Stimulated activated CD4-positive, alpha-beta T cell treated with anti-CD3 and anti-CD28 coated beads, Interleukin-4, amount 100 ng/mL, for 24 hours (primary cell): ENCODE measurements around the gene XAB2.
"Not testable (repeated sequence)": the region's sequence is repeated elsewhere in the genome, so short reads cannot be mapped to it uniquely, and the experiment has no call there.

Experiments
- DNase-seq: peaks from one replicate; pipeline ENCODE4 v3.0.0-alpha.2; 2020

XAB2 gene

DNA sequence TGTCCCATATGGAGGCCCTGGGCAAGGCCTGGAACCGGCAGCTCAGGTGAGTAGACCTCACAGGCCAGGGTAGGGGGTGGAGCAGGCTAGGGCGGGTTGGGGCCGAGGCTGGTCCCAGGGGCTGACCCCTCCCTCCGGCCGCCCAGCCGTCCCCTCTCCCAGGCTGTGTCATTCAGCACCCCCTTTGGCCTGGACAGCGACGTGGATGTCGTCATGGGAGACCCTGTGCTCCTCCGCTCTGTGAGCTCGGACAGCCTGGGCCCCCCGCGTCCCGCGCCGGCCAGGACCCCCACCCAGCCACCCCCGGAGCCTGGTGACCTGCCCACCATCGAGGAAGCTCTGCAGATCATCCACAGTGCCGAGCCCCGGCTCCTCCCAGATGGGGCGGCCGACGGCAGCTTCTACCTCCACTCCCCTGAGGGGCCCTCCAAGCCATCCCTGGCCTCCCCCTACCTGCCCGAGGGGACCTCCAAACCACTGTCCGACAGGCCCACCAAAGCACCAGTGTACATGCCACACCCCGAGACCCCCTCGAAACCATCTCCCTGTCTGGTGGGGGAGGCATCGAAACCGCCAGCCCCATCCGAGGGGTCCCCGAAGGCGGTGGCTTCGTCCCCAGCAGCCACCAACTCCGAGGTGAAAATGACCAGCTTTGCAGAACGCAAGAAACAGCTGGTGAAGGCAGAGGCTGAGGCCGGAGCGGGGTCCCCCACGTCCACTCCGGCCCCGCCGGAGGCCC is 17.6 kb downstream of the XAB2 start:
- DNase-seq: no peak

DNA sequence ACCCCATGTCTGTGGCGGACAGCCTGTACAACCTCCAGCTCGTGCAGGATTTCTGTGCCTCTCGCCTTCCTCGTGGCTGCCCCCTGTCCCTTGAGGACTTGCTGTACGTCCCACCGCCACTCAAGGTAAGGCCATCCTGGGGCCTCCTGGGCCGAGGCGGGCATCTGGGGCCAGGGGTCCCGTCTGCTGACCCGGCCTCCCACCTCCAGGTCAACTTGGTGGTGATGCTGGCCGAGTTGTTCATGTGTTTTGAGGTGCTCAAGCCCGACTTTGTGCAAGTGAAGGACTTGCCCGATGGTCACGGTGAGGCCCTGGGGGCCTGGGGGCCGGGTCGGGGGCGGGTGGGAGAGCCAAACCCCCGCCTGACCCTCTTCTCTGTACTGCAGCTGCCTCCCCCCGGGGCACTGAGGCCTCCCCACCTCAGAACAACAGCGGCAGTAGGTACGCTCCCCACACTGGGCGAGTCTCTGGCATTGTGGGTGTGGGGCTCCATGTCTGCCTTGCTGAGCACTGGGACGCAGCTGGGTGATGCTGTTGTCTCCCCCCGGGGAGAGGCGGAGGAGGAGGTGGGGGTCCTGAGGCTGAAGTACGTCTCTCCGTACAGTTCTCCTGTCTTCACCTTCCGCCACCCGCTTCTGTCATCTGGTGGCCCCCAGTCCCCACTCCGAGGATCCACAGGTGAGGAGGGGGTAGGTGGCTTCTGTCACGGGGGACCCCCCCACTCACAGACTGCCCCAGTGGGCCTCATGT is 18.7 kb downstream of the XAB2 start:
- DNase-seq: no peak

DNA sequence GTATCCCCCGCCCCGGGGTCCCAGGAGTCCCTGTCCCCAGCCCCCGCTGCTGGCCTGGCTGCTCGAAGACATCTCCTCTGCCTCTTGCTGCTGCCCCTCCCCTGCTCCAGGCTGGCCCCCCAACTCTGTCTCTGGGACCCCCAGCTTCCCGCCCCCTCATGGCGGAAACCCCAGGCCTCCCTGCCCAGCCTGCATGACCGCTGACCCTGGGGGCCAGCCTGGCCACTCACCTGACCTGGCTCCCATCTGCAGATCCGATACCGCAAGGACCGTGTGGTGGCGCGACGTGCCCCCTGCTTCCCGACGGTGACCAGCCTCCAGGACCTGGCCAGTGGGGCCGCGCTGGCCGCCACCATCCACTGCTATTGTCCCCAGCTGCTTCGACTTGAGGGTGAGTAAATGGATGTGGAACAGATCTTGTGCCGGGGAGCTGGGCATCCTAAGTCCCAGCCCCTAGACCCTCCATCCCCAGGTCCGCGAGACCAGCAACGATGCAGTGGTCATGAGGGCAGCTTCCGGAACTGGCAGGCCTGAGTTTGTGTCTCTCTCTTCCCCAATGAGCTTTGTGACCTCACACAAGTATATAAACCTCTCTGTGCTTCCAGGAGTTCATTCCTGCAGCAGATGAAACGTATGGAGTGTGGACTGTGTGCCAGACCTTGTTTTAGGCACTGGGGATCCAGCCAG is 21.3 kb downstream of the XAB2 start:
- no peak for DNase-seq

DNA sequence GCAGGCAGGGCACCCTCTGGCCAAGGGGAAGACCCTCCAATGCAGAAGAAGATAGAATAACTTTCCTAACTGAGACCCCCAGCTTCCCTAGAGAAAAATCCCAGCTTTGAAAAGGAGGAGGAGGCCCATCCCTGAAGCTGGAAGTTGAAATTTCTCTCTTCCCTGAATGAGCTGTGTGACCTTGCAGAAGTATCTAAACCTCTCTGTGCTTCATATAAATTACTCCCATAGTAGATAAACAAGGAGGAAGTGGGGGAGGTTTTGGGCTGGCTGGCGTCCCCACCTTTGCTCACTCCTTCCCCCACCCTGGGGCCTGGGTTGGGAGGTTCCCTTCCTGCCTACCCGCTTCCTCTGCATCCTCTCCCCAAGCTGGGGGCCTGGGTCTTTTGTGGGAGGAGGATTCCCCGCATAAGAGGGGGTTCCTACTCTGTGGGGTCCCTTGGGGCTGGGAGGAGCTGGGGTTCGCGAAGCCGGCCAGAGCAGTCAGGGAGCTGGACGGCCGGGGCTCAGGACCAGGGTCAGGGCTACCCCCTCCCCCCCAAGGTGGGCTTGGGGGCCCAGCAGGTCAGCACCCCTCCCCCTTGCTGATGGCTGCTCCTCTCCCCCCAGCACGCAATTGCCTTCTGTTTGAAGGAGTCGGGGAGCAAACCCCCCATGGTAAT is 22.0 kb downstream of the XAB2 start:
- DNase-seq: no peak

DNA sequence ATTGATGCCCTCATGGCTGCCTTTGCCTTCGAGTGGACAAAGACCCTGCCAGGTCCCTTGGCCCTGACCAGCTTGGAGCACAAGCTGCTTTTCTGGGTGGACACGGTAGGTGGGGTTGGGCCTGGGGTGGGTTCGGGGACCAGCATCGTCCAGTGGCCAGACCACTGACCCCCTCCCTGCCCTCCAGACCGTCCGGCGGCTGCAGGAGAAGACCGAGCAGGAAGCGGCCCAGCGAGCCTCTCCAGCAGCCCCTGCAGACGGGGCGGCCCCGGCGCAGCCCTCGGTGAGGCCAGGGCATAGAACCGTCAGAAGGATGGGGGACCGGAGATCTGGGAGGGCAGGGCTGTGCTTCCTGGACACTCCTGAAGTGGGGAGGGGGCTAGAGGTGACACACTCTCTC is 23.1 kb downstream of the XAB2 start:
- DNase-seq: no peak

DNA sequence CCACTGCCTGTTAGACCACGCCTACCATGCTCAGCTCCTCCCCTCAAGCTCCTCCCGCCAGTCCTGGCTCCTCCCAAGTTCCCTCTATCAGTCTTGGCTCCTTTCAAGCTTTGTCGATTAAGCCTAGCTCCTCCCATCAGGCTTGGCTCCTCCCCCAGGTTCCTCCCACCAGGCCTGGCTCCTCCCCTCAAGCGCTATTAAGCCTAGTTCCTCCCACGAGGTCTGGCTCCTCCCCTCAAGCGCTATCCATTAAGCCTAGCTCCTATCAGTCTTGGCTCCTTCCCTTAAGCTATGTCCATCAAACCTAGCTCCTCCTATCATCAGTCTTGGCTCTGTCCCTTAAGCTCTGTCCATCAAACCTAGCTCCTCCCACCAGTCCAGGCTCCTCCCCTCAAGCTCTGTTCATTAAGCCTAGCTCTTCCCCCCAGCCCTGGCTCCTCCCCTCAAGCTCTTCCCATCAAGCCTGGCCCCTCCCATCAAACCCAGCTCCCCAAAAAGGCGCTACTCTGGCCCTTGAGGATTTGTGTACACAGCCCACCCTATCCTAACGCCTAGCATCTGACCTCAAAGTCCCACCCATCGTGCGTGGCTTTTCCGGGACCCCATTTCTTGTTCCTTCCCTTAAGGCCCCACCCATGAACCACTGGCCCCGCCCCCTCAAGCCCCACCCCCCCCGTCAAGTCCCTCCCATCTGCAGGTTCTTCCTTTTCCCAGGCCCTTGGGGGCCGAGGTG is 23.7 kb downstream of the XAB2 start:
- no peak for DNase-seq

DNA sequence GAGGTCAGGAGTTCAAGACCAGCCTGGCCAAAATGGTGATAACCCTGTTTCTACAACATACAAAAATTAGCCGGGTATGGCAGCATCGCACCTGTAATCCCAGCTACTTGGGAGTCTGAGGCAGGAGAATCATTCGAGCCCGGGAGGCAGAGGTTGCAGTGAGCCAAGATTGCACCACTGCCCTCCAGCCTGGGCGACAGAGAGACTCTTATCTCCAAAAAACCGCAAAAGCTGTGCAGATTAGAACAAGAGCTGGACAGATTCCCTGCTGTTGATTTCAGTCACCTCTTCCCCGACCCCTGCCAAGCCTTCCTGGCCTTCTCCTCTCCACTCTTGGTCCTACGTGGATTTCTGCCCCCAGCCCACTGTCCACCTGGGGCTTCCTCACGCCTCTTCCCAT is 25.4 kb downstream of the XAB2 start:
- DNase-seq: no peak

DNA sequence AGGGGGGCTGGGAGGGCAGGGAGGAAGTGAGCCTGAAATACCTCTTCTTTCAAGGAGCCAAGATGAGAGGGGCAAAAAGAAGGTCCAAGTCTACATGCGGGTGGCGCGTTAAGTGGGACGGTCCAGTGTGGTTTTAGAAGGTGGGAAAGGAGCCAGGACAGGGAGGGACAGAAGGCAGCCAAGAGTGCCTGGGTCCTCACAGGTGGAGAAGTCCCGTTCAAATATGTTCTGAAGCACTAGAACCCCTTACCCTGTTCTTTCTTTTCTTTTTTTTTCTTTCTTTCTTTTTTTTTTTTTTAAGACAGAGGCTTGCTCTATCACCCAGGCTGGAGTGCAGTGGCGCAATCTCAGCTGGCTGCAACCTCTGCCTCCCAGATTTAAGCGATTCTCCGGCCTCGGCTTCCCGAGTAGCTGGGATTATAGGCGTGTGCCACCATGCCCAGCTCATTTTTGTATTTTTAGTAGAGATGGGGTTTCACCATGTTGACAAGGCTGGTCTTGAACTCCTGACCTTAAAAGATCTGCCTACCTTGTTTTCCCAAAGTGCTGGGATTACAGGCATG is 26.3 kb downstream of the XAB2 start:
- no peak for DNase-seq

DNA sequence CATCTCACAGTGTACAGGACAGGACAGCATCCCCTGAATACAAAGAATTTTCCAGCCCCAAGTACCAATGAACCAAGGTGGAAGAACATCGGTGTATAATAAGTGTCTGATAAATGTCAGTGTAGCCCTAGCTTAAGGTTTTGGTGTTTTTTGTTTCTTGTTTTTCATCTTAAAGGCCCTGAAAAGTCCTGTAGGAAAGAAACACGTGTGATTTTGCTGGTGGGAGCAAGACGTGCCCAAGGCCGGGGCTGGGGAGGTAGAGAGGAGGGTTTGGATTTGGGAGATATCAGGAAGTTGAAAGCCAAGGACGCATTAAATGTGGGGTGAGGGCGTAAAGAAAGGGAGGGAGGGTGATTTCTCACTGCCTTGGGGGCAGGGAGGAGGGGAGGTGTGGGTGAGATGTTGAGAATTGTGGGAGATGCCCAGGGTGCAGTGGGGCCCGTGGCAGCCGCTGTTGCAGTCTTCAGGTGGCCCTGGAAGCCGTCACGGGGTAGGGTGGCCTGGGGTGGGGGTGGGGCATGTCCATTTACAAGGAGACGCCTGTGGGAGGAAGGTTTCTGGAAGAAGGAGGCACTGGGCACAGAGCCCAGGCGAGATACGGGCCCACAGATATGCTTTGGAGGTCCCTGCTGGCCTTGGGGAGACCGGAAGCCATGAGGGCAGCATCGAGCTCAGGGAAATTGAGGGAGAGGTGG is 27.0 kb downstream of the XAB2 start:
- no peak for DNase-seq

DNA sequence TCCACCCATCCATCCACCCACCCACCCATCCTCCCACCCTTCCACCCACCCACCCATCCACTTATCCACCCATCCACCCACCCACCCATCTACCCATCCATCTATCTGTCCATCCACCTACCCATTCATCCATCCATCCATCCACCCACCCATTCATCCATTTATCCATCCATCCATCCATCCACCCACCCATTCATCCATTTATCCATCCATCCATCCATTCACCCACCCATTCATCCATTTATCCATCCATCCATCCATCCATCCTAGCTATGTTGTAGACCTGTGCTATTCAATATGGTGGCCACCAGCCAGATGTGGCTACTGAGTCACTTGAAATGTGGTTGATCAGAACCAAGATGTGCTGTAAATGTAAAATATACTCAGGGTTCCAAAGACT is 28.6 kb downstream of the XAB2 start:
- no peak for DNase-seq

DNA sequence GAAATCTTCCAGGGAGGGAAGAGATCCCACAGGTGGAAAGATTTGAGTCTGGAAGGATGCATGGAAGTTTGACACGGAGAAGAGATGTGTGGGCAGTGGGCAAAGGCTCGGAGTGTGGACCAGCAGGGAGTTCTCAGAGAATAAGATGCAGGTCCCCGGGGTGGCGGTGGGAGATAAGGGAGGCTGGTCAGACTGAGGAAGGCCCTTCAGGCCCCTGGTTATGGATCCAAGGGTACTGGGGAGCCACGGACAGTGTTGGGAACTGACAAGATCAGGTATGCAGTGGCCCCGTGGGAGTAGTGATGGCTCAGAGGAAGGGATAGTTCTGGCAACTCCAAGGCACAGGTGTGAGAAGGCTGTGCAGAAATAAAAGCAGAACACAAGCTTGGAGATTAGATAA is 31.2 kb downstream of the XAB2 start:
- DNase-seq: no peak

DNA sequence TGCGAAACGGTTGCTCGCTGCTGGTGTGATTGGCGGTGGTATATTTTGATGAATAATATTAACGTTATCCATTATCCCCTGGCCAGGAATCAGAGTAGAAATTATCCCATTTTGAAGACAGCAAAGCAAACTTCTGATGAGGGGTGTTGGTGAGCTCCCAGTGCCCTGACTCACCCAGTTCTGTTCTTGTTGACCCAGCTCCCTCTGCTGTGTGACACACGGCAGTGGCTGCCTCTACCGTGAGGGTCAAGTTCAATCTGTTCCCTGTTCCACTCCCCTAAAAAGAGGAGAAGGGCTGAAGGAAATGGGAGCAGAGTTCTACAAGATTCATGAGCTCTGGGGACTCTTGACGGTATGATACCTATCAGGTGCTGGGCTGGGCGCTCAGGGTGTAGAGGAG is 31.7 kb downstream of the XAB2 start:
- DNase-seq: no peak

DNA sequence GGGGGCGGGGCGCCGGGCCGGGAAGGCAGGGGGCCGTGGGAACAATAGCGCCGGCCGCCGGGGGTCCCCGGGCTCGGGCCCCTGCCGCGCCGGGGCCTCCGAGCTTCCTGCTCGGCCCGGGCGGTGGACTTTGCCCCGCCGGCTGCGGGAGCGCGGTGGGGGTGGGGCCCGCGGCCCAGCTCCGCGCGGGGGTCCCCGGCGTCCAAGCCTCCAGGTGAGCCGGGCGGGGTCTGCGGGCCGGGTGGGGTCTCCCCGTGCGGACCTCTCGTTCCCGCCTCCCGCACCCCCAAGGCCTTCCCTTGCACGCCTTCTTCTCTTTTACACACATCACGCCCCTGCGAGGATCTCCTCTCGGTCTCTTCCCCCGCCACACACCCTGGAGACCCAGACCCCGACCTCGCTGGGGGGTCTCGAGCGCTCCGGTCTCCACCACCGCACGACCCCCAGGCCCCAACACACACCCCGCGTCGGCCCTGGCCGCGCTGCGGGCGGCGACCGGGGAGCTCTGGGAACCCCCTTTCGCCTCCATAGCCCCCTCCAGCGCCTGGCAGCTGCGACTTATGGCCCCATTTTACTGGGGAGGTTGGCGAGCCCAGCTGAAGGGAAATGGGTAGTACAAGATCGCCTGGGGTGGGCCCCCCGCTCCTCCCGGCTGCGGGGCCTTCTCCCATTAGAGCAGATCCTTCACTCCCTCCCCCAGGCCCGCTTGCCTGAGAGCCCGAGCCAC is 33.0 kb downstream of the XAB2 start:
- DNase-seq: no peak

DNA sequence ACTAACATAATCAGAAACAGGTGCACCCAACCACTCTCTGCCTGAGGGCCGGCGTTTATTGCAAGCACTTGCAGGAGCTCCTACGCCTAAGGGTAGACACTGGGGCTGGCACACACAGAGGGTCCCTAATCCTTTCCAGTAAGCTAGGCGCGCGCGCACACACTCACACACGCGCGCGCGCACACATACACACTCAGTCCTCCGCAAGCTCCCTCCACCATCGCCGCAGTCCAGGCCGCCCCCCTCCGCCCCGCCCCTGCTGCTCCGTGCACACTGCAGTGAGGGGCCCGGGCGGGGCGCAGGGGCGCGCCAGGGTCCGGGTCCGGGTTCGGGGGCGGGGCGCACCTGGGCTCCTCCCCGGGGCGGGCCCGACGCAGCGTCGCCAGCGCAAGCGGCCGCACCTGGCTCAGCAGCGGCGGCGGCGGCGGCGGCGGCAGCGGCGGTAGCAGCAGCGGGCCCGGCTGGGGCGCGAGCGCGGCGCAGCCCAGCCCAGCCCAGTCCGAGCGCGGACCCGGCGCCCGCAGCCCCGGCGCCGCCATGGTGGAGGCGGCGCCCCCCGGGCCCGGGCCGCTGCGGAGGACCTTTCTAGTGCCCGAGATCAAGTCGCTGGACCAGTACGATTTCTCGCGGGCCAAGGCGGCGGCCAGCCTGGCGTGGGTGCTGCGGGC is 33.7 kb downstream of the XAB2 start, which contains the start of gene CAMSAP3:
CAMSAP3 (plus strand) TSS at position 398 of the 668 bp plus-strand sequence; CDS start at position 538, 140 bp downstream.
- DNase-seq: peak; percentile 19

DNA sequence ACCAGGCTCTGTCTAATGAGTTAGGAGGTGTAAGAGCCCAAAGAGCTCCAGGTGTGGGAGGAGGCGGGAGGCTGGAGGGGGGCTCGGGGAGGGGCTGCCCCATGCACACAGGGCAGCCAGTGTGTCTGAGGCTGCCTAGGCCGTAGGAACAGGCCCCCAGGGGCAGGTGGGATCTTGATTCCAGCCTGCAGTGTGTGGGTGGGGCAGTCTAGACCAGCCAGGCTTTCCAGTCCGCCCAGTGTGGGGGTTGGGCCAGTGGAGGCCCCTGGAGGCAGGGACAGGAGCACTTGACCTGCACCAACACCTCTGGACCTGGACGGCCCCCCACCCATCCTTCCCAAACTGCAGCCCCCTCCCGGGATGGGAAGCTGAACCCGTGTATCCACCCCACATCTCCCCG is 39.1 kb downstream of the XAB2 start:
- no peak for DNase-seq

DNA sequence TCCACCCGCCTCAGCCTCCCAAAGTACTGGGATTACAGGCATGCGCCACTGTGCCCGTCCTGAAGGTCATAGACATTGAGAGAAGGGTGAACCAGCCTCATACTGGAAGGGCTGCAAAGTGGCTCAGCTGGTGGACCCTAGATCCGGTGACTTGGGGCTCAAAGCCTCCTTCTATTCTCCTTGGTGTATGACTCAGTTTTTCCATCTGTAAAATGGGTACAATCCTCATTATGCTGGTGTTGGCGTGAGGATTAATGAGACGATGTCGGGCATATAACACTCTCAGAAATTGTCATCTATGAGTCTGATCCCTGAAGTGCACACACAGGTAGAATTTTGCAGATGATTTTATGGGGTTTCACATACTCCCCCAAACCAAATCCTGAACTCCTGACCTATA is 39.5 kb downstream of the XAB2 start:
- DNase-seq: no peak

DNA sequence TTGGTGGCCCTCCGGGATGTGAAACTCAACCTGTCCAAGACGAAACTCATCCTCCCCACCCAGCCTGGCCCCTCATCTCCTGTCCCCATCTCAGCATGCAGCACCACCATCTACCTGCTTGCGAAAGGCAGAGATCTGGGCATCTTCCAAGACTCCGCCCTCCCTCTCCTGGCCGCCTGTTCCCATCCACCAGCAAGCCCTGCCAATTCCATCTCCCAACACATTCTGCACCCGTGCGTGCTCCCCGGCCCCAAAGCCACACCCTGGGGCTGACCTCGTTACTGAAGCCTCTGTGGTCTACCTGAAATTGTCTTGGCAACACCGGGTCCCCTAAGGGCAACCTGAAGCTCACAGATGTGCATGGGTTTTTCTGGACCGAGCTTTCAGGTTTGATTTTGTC is 46.9 kb downstream of the XAB2 start:
- DNase-seq: no peak

DNA sequence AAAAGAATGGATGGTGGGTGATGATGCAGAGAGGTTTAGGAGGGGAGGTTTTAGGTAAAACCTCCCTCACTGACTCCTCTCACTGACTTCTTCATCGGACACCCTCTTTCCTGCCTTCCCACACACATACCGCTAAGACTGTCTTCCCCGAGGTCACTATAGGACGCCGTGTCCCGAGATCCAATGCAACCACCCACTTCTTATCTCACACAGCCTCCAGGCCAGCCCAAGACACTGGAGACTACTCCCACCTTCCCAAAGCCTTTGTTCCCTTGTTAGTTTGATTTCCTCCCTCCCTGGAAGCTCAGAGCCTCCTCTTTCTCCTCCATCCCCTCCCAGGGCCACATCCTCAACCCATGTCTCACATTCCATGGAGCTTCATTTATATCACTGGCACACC is 50.2 kb downstream of the XAB2 start:
- DNase-seq: no peak

DNA sequence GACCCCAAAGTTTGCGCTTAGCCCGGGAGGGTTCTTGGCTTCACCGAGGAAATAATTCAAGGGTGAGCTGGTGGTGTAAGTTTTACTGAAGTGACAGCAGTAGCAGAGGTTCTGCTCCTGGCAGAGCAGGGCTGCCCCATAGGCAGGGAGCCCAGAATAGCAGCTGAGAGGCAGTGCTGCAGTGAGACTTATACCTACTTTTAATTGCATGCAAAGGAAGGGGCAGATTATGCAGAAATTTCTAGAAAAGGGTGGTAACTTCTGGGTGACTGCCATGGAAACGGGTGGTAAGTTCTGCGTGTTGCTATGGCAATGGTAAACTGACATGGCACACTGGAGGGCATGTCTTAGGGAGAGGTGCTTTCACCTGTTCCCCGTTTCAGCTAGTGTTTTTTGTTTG is 51.2 kb downstream of the XAB2 start:
- no peak for DNase-seq

DNA sequence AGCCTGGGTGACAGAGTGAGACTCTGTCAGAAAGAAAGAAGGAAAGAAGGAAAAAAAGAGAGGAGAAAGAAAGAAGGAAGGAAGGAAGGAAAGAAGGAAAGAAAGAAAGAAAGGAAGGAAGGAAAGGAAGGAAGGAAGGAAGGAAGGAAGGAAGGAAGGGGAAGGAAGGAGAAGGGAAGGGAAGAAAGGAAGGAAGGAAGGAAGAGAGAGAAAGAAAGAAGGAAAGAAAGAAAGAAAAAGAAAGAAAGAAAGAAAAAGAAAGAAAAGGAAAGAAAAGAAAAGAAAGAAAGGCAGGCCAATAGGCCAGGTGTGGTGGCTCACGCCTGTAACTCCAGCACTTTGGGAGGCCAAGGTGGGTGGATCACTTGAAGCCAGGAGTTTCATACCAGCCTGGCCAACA is 51.9 kb downstream of the XAB2 start:
- not testable (repeated sequence) for DNase-seq
